GM12874 (cell line): ENCODE results near the gene TMEM81.

ENCODE experiments used
- CTCF ChIP-seq: IDR thresholded peaks from 2 replicates; pipeline ENCODE4 v1.5.1; 2011; ENCODE audit warnings: low read depth, mild to moderate bottlenecking, control low read depth, low read length, moderate library complexity; ENCODE audit not compliant: insufficient read depth

The TMEM81 gene

GRCh38 chr1:205054013-205054412 is 30.2 kb downstream of the TMEM81 start:
- no peak for TF ChIP-seq CTCF

- TF ChIP-seq CTCF: no peak
Measured at GRCh38 chr1:205053296-205053695, 31.0 kb downstream of the TMEM81 start.

- no peak for TF ChIP-seq CTCF
Measured at GRCh38 chr1:205052690-205053089, 31.6 kb downstream of the TMEM81 start.

GRCh38 chr1:205049479-205049878 is 34.8 kb downstream of the TMEM81 start:
- TF ChIP-seq CTCF: no peak

GRCh38 chr1:205048382-205048781 is 35.9 kb downstream of the TMEM81 start:
- no peak for TF ChIP-seq CTCF

- no peak for TF ChIP-seq CTCF
Measured at GRCh38 chr1:205047764-205048231, 36.5 kb downstream of the TMEM81 start.

- TF ChIP-seq CTCF: no peak
Measured at GRCh38 chr1:205046870-205047269, 37.4 kb downstream of the TMEM81 start.

GRCh38 chr1:205045146-205045545 is 39.1 kb downstream of the TMEM81 start:
- no peak for TF ChIP-seq CTCF
